AG09309 (cell line): ENCODE results near the gene COPZ2.
A peak's percentile ranks its signal among the peaks of the same experiment; 100 is the strongest.

Experiments used
- DNase-seq: peaks from one replicate; pipeline ENCODE4 v3.0.0-alpha.2; 2010; ENCODE audit warnings: low read depth
- H3K4me3 ChIP-seq: 2 replicates; pipeline ENCODE4 v1.5.1; 2011; ENCODE audit warnings: mild to moderate bottlenecking, low read depth, low read length, moderate library complexity; ENCODE audit not compliant: control insufficient read depth
- TF ChIP-seq, protein P1 (sequence below): IDR thresholded peaks from 2 replicates; pipeline ENCODE4 v1.5.1; 2011; ENCODE audit warnings: mild to moderate bottlenecking, low read depth, low read length, inconsistent platforms; ENCODE audit not compliant: insufficient read depth, control insufficient read depth; ENCODE audit errors: missing control alignments

The COPZ2 gene

DNA sequence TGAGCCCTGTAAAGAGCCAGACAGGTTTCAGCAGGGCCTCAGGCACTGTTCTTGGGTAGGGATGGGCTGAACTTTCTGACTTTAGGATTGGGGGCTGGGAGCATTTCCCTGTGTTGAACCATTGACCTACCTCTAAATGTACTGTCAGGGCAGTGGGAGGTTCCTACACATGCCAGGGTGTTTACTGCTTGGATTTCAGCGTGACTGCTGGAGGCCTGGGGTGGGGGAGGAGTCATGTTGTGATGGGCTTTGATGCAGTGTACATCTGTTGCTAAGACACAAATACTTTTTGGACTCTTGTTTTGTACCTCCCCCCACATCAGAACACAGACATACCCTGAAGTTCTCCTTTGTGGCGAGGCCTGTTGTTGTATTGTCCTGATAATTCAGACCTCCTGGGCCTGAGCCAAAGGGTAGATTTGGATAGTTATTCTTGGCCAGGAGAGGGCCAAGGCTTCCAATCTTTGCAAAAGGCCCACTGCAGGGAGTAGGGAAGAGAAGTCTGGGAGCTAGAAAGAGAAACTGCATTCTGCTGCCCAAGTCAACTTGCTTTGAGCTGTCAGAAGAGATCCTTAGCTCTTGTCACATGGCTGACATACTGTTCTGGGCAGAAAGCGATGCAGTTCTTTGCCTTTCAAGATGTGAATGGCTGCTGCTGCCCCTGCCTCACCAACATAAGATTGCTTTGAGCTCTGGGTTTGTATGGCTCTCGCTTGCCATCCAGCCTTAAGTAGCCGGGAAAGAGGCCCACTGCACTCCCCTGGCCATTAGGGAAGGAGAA lies 14.3 kb upstream of the COPZ2 start:
- DNase-seq: peak; percentile 57
- peak overlapping the region; percentile 27 for H3K4me3 ChIP-seq
- TF ChIP-seq, protein P1, sequence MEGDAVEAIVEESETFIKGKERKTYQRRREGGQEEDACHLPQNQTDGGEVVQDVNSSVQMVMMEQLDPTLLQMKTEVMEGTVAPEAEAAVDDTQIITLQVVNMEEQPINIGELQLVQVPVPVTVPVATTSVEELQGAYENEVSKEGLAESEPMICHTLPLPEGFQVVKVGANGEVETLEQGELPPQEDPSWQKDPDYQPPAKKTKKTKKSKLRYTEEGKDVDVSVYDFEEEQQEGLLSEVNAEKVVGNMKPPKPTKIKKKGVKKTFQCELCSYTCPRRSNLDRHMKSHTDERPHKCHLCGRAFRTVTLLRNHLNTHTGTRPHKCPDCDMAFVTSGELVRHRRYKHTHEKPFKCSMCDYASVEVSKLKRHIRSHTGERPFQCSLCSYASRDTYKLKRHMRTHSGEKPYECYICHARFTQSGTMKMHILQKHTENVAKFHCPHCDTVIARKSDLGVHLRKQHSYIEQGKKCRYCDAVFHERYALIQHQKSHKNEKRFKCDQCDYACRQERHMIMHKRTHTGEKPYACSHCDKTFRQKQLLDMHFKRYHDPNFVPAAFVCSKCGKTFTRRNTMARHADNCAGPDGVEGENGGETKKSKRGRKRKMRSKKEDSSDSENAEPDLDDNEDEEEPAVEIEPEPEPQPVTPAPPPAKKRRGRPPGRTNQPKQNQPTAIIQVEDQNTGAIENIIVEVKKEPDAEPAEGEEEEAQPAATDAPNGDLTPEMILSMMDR: peak; percentile 33

DNA sequence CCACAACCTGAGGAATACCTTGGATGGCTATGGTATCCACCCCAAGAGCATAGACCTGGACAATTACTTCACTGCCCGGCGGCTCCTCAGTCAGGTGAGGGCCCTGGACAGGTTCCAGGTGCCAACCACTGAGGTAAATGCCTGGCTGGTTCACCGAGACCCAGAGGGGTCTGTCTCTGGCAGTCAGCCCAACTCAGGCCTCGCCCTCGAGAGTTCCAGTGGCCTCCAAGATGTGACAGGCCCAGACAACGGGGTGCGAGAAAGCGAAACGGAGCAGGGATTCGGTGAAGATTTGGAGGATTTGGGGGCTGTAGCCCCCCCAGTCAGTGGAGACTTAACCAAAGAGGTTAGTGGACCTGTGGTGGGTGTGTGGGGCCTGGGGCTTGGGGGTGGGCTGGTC lies 13.7 kb upstream of the COPZ2 start:
- DNase-seq: no peak
- H3K4me3 ChIP-seq: peak overlapping the region; percentile 27
- TF ChIP-seq, protein P1: no peak

DNA sequence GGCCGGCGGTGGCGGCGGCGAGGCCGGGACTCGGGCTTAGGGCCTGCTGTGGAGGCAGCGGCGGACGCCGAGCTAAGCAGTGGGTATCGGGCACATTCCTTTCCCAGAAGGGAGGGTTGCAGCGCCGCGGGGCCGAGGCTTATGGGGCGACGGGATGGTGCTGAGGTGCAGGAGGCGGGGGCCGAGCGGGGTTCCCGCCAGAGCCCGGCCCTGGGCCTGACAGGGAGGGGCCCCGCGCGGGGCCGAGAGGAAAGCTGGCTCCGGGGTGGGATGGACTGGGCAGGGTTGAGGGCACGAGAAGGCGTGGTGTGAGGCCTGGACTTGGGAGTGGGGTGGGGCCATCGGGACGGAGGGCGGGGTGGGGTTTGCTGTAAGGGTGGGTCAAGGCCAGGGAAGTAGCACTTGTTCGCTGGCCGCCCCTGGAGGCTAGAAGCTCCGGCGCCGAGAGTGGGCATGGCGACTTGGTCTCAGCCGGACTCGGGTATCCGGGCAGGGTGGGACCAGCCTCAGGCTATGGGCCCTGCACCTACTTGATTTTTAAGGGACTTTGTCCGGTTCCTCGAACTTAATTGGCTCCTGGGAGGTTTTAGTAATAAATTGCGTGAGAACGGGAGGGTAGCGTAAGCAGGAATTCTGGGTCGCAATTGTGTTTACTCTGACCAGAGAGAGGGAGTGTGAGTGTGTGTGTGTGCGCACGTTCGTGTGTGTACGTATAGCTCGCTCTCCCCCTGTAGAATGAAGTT lies 11.0 kb upstream of the COPZ2 start:
- TF ChIP-seq, protein P1: no peak
- peak overlapping the region; percentile 77 for H3K4me3 ChIP-seq
- peak; percentile 75 for DNase-seq

DNA sequence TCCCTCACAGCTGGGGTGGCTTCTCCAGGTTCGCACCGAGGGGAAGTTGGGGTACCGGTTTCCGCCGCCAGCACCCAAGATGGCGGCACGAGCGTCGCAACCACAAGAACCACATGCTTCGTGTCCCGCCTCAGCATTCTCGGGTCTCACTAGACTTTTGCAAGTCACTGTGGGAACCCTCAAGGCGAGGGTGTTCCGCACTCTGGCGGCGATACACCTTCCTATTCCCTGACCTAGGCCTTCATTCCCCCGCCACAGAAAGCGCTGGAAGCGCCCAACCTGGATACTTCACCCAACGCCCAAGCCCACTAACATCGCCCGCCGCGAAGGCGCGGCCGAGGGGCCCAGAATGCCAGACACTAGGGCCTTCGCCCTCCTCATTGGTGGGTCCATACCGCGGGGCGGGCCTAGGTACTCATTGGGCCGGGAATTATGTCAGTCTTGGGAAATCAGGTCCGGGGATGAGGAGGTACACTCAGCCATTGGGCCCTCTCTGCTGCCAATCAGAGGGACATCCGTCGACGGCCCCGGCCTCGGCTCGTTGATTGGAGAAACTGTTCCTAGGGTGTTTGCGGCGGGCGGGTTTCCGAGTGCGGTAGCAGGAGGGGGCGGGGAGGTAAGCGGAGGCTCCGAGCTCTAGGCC lies 10.3 kb upstream of the COPZ2 start, which contains the start of gene NFE2L1:
Gene NFE2L1, plus strand, starts transcription at position 619 of the 643 bp plus-strand sequence. CDS start 2,760 bp downstream, outside the sequence.
- TF ChIP-seq, protein P1: no peak
- H3K4me3 ChIP-seq: peak within 1 kb of the TSS; percentile 85
- DNase-seq: peak; percentile 99

DNA sequence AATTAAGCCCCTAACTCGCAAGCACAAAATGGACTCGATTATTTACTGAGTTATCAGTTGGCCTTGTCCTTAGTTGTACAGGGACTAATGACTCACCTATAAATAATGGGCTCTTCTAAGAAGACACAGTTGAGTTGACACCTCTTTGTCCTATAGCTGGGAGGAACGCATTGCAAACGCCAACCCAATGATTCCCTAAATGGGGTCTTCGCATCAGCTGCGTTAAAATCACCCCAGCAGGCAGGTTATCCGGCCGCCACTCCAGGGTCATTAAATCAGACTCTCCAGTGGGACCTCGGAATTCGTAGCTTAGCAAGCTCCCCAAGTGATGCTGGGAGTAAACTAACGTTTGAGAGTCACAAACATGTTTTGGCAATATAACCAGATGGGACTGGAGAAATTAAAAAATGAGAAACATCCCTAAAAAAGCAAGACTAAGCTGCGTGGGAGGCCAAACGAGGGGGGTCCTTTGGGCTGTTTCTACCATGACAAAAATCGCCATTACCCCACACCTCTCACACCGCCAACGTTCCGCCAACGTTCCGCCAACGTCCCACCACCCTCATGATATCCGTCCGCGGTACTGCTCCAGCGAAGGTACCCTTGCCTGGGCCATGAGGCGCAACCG lies 9.6 kb upstream of the COPZ2 start:
- H3K4me3 ChIP-seq: peak overlapping the region; percentile 85
- TF ChIP-seq, protein P1: no peak
- DNase-seq: no peak

DNA sequence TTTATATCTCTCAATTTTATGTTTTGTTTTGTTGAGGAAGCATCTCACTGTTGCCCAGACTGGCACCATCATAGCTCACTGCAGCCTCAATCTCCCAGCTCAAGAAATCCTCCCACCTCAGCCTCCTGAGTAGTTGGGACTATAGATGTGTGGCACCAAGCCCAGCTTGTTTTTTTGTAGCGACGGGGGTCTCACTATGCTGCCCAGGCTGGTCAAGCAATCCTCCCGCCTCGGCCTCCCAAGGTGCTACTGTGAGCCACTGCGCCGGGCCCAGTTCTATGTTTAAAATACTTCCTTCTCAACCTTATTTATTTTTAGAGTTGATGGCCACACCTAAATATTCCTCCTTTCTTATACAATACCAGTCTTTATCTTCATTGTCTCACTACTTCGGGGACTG lies 8.7 kb upstream of the COPZ2 start:
- TF ChIP-seq, protein P1: no peak
- no peak overlapping the region for H3K4me3 ChIP-seq
- no peak for DNase-seq
